ENCODE data around the gene FN1. TPM values are rescaled to one million over a fixed set of nuclear protein-coding genes. Genes with fewer than 3 reads are reported as not detected.

Gene FN1
- total and polyA plus RNA-seq, 2 of the 8 experiments (the other 6 are each of a cell fraction or from before 2014, with no cell fraction given), result 42.9 to 109 TPM

DNA sequence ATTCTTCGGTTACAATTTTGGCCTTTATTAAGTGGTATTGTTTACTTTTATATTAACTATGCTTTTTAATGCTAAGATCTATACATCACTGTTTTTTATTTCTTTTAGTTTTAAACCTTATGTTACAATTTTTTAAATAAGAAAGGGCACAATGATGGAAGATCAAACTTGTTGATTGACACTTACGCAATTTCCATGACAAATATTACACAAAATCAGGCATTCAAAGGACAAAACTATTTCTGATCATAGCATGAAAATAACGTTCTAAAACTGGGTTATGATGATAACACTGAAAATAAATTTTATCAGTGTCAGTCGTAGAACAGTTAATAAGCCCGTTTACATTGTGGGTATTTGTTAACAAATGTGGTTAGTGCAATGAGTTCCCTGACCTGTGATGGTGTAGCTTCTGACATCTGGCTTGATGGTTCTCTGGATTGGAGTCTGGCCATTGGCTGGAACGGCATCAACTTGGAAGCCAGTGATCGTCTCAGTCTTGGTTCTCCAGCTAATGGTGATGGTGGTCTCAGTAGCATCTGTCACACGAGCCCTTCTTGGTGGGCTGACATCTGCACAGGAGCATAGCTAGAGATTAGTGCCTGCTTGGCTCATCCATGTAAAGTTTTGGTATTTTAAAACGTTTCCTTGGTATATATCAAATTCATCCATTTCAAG, 59.6 kb downstream of the FN1 start:
- DNase-seq (ENCODE audit: low read depth in 1 of 2, low spot score in 2 of 2) (no peak), FAIRE-seq (no peak)
- H3K4me3 ChIP-seq (ENCODE audit: extremely low read depth in 1 of 4, insufficient read depth in 2 of 4, low read depth in 3 of 4, low read length in 4 of 4), result no peak overlapping the region
- H4K5ac ChIP-seq (ENCODE audit: insufficient read length, low read depth, low read length), result no peak overlapping the region
- H2BK20ac ChIP-seq (ENCODE audit: low read length), result no peak overlapping the region
- H3K9me3 ChIP-seq (ENCODE audit: insufficient read depth in 2 of 2, low read depth in 1 of 2, low read length in 1 of 2), result no peaks in the 10 kb centered on the region
- H3K79me2 ChIP-seq (ENCODE audit: control insufficient read depth in 1 of 2, insufficient read depth in 2 of 2, low read length in 2 of 2), result no peaks in the 10 kb centered on the region
- CTCF ChIA-PET (ENCODE audit: partially characterized antibody), result interaction anchor here (1.3 kb wide), 1 partner anchor 78 kb away, joined by 3 read pairs; no protein-coding TSS in a partner anchor
- H4K8ac ChIP-seq (ENCODE audit: extremely low read depth, insufficient read depth, low read length), result no peak overlapping the region
- no peak overlapping the region for H3K56ac ChIP-seq (replicated peaks; ENCODE audit: insufficient read length, low read depth, low read length)
- H2BK15ac ChIP-seq (ENCODE audit: low read length), result no peak overlapping the region
- no peak overlapping the region for H2BK12ac ChIP-seq (ENCODE audit: low read depth, low read length)
- no peak overlapping the region for H3K14ac ChIP-seq (ENCODE audit: insufficient read length)
- H2AFZ ChIP-seq (ENCODE audit: low read length), result no peak overlapping the region
- TF ChIP-seq PHF8 (conservative IDR thresholded peaks at IDR 0.05; ENCODE audit: low read depth, low read length), result no peak
- TF ChIP-seq EZH2 (IDR thresholded peaks at IDR 0.05; ENCODE audit: low read depth, low read length, severe bottlenecking), result no peak
- no peak for TF ChIP-seq MAFK (IDR thresholded peaks at IDR 0.05; ENCODE audit: low read depth, low read length)
- no peak for TF ChIP-seq BRCA1 (IDR thresholded peaks at IDR 0.05; ENCODE audit: low read depth, low read length)
- TF ChIP-seq, protein P1, sequence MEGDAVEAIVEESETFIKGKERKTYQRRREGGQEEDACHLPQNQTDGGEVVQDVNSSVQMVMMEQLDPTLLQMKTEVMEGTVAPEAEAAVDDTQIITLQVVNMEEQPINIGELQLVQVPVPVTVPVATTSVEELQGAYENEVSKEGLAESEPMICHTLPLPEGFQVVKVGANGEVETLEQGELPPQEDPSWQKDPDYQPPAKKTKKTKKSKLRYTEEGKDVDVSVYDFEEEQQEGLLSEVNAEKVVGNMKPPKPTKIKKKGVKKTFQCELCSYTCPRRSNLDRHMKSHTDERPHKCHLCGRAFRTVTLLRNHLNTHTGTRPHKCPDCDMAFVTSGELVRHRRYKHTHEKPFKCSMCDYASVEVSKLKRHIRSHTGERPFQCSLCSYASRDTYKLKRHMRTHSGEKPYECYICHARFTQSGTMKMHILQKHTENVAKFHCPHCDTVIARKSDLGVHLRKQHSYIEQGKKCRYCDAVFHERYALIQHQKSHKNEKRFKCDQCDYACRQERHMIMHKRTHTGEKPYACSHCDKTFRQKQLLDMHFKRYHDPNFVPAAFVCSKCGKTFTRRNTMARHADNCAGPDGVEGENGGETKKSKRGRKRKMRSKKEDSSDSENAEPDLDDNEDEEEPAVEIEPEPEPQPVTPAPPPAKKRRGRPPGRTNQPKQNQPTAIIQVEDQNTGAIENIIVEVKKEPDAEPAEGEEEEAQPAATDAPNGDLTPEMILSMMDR (IDR thresholded peaks at IDR 0.05; ENCODE audit: control extremely low read depth in 1 of 3, insufficient read depth in 1 of 3, low read depth in 1 of 3, low read length in 3 of 3), result no peak
- TF ChIP-seq CBX5 (IDR thresholded peaks at IDR 0.05; ENCODE audit: low read depth, low read length), result no peak
- no peak for TF ChIP-seq KDM4A (IDR thresholded peaks at IDR 0.05; ENCODE audit: low read depth, low read length, severe bottlenecking)
- no peak for TF ChIP-seq YY1 (IDR thresholded peaks at IDR 0.05; ENCODE audit: low read depth, low read length)
- no peaks in the 10 kb centered on the region for H3K79me1 ChIP-seq (ENCODE audit: low read depth, low read length)
- peaks cover 2 to 31% (median 14%) of the 10 kb centered on the region in 4 experiments; a peak in 5 of 8 replicates for H3K36me3 ChIP-seq (ENCODE audit: control insufficient read depth in 2 of 4, insufficient read depth in 4 of 4, low read length in 3 of 4)
- POLR2A ChIA-PET (ENCODE audit: partially characterized antibody), result no interaction called here
- no peak overlapping the region for H3K4ac ChIP-seq (replicated peaks; ENCODE audit: insufficient read length, low read depth, low read length)
- no peak overlapping the region for H3K9ac ChIP-seq (replicated peaks in 1 of 4; ENCODE audit: extremely low read depth in 1 of 4, low read depth in 3 of 4, low read length in 3 of 4)
- no peak overlapping the region for H2AK5ac ChIP-seq (ENCODE audit: low read depth, low read length)
- no peak overlapping the region for H3K18ac ChIP-seq (ENCODE audit: extremely low read depth, low read length)
- H2BK5ac ChIP-seq (ENCODE audit: low read depth, low read length), result no peak overlapping the region
- H3K4me1 ChIP-seq (replicated peaks in 1 of 4; ENCODE audit: control insufficient read depth in 3 of 4, insufficient read depth in 4 of 4, low read length in 3 of 4), result no peaks in the 10 kb centered on the region
- H4K20me1 ChIP-seq (replicated peaks in 1 of 2; ENCODE audit: control insufficient read depth in 1 of 2, insufficient read depth in 2 of 2, low read length in 2 of 2), result no peaks in the 10 kb centered on the region
- no peaks in the 10 kb centered on the region for H3K27me3 ChIP-seq (replicated peaks in 1 of 4; ENCODE audit: control insufficient read depth in 3 of 4, extremely low read depth in 1 of 4, insufficient read depth in 3 of 4, low read length in 3 of 4)
- H3K27ac ChIP-seq (ENCODE audit: low read depth, low read length), result no peak overlapping the region
- no peak overlapping the region for H3K4me2 ChIP-seq (ENCODE audit: insufficient read depth in 1 of 2, low read depth in 2 of 2, low read length in 2 of 2)
- no peaks in the 10 kb centered on the region for H3K23me2 ChIP-seq (ENCODE audit: low read depth, low read length)
- H2BK120ac ChIP-seq (replicated peaks; ENCODE audit: low read depth, low read length), result no peak overlapping the region
- no peak overlapping the region for H3K23ac ChIP-seq (ENCODE audit: insufficient read length)
- H4K91ac ChIP-seq (replicated peaks; ENCODE audit: insufficient read length, low read length), result no peak overlapping the region
- WGBS, 2 experiments (ENCODE audit: extremely low coverage in 1 of 2, insufficient coverage in 1 of 2, insufficient read length in 1 of 2, insufficient replicate concordance in 2 of 2, low coverage in 1 of 2, low lambda C conversion rate in 2 of 2, missing lambda C conversion rate in 1 of 2), result 88% methylated on average over 9 of the region's 9 CpGs; no CpG with 5 or more reads in 1 of the 2 experiments
